Right cardiac atrium (tissue), 5 donors: ENCODE results near the gene ZNF234. TPM values are rescaled to one million over a fixed set of nuclear protein-coding genes. Genes with fewer than 3 reads are reported as not detected.
A peak's percentile ranks its signal among the peaks of the same experiment; 100 is the strongest.
"Not testable (repeated sequence)": the region's sequence is repeated elsewhere in the genome, so short reads cannot be mapped to it uniquely, and the experiment has no call there.

ENCODE experiments used
- ATAC-seq, 2 donors: fragments of 200-7000 bp; cut with Tn5 transposase; one replicate each; pipeline versions ENCODE4 v1.8.0 to v1.9.1; 2020; ENCODE audit warnings: moderate library complexity in 2 of 2, mild to moderate bottlenecking in 1 of 2
- DNase-seq, 3 donors: peaks; one replicate each; pipeline ENCODE4 v3.0.0-alpha.2; 2020
- H3K27ac ChIP-seq: one replicate; pipeline ENCODE4 v1.5.1; 2013; ENCODE audit warnings: mild to moderate bottlenecking, low read length, control low read depth, moderate library complexity
- H3K27me3 ChIP-seq: one replicate; pipeline ENCODE4 v1.6.1; 2013; ENCODE audit not compliant: control insufficient read depth, insufficient read depth
- H3K4me1 ChIP-seq: one replicate; pipeline ENCODE4 v1.6.1; 2013; ENCODE audit warnings: low read length; ENCODE audit not compliant: control insufficient read depth, insufficient read depth
- H3K4me3 ChIP-seq: one replicate; pipeline ENCODE4 v1.5.1; 2013; ENCODE audit warnings: low read length, control low read depth
- H3K9me3 ChIP-seq: one replicate; pipeline ENCODE4 v1.6.1; 2013; ENCODE audit warnings: low read length; ENCODE audit not compliant: control insufficient read depth
- WGBS: extraction: QIAGEN DNeasy Blood & Tissue Kit; methylation state at CpG from one replicate; pipeline ENCODE4 v1.1.7; 2013; 5-methylcytosine and 5-hydroxymethylcytosine counted together
- intact Hi-C, 4 donors: fragments of 100-400 bp; cut with DNase I; formaldehyde crosslinking; loops; one replicate each; pipeline versions ENCODE4 v1.11.0 to v1.14.0; 2022 to 2023
- polyA plus RNA-seq: library from polyadenylated mRNA; stranded (reverse); fragments of 200-250 nt; gene quantifications from one replicate; pipeline ENCODE4 v1.2.3, GENCODE V29; 2013
- total RNA-seq, 4 donors: library from RNA; stranded (reverse); fragmentation: NEBNext Ultra II Directional; extraction: Animal tissue kit (Norgen Biotek cat#: 25700); gene quantifications; one replicate each; pipeline ENCODE4 v1.2.1, GENCODE V29; 2021
- donor health status: healthy with polysubstance abuse.
- donor health status: DM: no; HTN: yes; CAD: no.
- donor health status: DM: no; HTN: no; CAD: no.
- donor health status: DM: no; HTN: yes; CAD: no; lungs with severe emphysema.
- donor health status: DM: yes; HTN: yes; CAD: no.

The ZNF234 gene
- total and polyA plus RNA-seq, 5 donors: 4.4 to 10.6 (median 9.8) TPM

GRCh38 chr19:44180968-44181367 lies 39.6 kb downstream of the ZNF234 start:
- Histone ChIP-seq H3K27ac (no peak overlapping the region), H3K9me3 (peaks cover 12% of the 10 kb centered on the region), H3K4me1 (no peaks in the 10 kb centered on the region), H3K27me3 (no peaks in the 10 kb centered on the region), H3K4me3 (no peak overlapping the region)
- DNase-seq (no peak), ATAC-seq (no peak)
- intact Hi-C loops: no loop called here

- no peaks in the 10 kb centered on the region for H3K4me1 ChIP-seq
- no peak overlapping the region for H3K4me3 ChIP-seq
- intact Hi-C loops: no loop called here
- DNase-seq: no peak
- peaks cover 2% of the 10 kb centered on the region for H3K9me3 ChIP-seq
- H3K27me3 ChIP-seq: no peaks in the 10 kb centered on the region
- no peak overlapping the region for H3K27ac ChIP-seq
- no peak for ATAC-seq
- WGBS: 83% methylated on average over 10 of the region's 10 CpGs
Measured at GRCh38 chr19:44182145-44182544, 40.8 kb downstream of the ZNF234 start.

GRCh38 chr19:44190020-44190419 lies 48.7 kb downstream of the ZNF234 start:
- DNase-seq (no peak), ATAC-seq (no peak)
- no peaks in the 10 kb centered on the region for H3K9me3 ChIP-seq
- H3K4me3 ChIP-seq: no peak overlapping the region
- no peak overlapping the region for H3K27ac ChIP-seq
- no peaks in the 10 kb centered on the region for H3K27me3 ChIP-seq
- no peaks in the 10 kb centered on the region for H3K4me1 ChIP-seq
- intact Hi-C loops: no loop called here
- 97% methylated on average over 6 of the region's 6 CpGs for WGBS

GRCh38 chr19:44192127-44192526 lies 50.8 kb downstream of the ZNF234 start:
- H3K27ac ChIP-seq: no peak overlapping the region
- intact Hi-C loops: no loop called here
- DNase-seq (no peak), ATAC-seq (no peak)
- WGBS: 75% methylated on average over 5 of the region's 5 CpGs
- no peaks in the 10 kb centered on the region for H3K9me3 ChIP-seq
- H3K27me3 ChIP-seq: no peaks in the 10 kb centered on the region
- H3K4me1 ChIP-seq: no peaks in the 10 kb centered on the region
- H3K4me3 ChIP-seq: no peak overlapping the region

GRCh38 chr19:44196772-44197171 lies 55.4 kb downstream of the ZNF234 start:
- H3K4me3 ChIP-seq: no peak overlapping the region

GRCh38 chr19:44202470-44202869 lies 61.1 kb downstream of the ZNF234 start:
- H3K9me3 ChIP-seq: no peaks in the 10 kb centered on the region
- intact Hi-C loops: no loop called here
- no peaks in the 10 kb centered on the region for H3K4me1 ChIP-seq
- no peak for DNase-seq
- H3K27ac ChIP-seq: no peak overlapping the region
- no peak for ATAC-seq
- H3K4me3 ChIP-seq: no peak overlapping the region
- no peaks in the 10 kb centered on the region for H3K27me3 ChIP-seq
- WGBS: 69% methylated on average over 1 of the region's 1 CpG

More at GRCh38 chr19:44196772-44197171, 55.4 kb downstream of the ZNF234 start:
- intact Hi-C loops: no loop called here
- Histone ChIP-seq H3K27me3 (no peaks in the 10 kb centered on the region), H3K27ac (no peak overlapping the region), H3K4me1 (no peaks in the 10 kb centered on the region), H3K9me3 (no peaks in the 10 kb centered on the region)
- DNase-seq: no peak
- no peak for ATAC-seq

- Histone ChIP-seq H3K4me3 (no peak overlapping the region), H3K27ac (no peak overlapping the region), H3K9me3 (no peaks in the 10 kb centered on the region), H3K4me1 (no peaks in the 10 kb centered on the region), H3K27me3 (no peaks in the 10 kb centered on the region)
- no peak for DNase-seq
- WGBS: 100% methylated on average over 1 of the region's 2 CpGs
- ATAC-seq: no peak
- intact Hi-C loops: no loop called here
Measured at GRCh38 chr19:44202974-44203373, 61.6 kb downstream of the ZNF234 start.

GRCh38 chr19:44203877-44204276 lies 62.5 kb downstream of the ZNF234 start:
- H3K4me3 ChIP-seq, H3K27me3 ChIP-seq, ATAC-seq, intact Hi-C loops, H3K4me1 ChIP-seq, H3K9me3 ChIP-seq, H3K27ac ChIP-seq: not testable (repeated sequence)
- peak in 1 of 3 donors; percentile 50 for DNase-seq
- WGBS: 94% methylated on average over 31 of the region's 31 CpGs

GRCh38 chr19:44204772-44205171 lies 63.4 kb downstream of the ZNF234 start:
- Histone ChIP-seq H3K27me3 (no peaks in the 10 kb centered on the region), H3K4me1 (no peaks in the 10 kb centered on the region), H3K27ac (no peak overlapping the region), H3K9me3 (no peaks in the 10 kb centered on the region), H3K4me3 (no peak overlapping the region)
- DNase-seq (no peak), ATAC-seq (no peak)
- intact Hi-C loops: no loop called here
- WGBS: 89% methylated on average over 2 of the region's 2 CpGs

- Histone ChIP-seq H3K9me3 (no peaks in the 10 kb centered on the region), H3K4me1 (no peaks in the 10 kb centered on the region), H3K27me3 (no peaks in the 10 kb centered on the region), H3K27ac (peak overlapping the region; percentile 91), H3K4me3 (peak overlapping the region; percentile 74)
- ATAC-seq (peak; percentile 98), DNase-seq (peak; percentile 92 to 95 (median 94))
- WGBS: 5% methylated on average over 26 of the region's 26 CpGs
- intact Hi-C loops: no loop called here
Measured at GRCh38 chr19:44207126-44207803, 65.9 kb downstream of the ZNF234 start.
